Duodenal mucosa (tissue), 2 donors: ENCODE results near the gene FOXO6.

Experiments used
- H3K27ac ChIP-seq: one replicate; pipeline ENCODE4 v1.7.0; 2013; ENCODE audit warnings: low read depth, low read length
- H3K27me3 ChIP-seq, 2 donors: one replicate each; pipeline ENCODE4 v1.7.0; 2013; ENCODE audit warnings: low read length in 2 of 2, control low read depth in 1 of 2; ENCODE audit not compliant: insufficient read depth in 2 of 2, control insufficient read depth in 1 of 2
- H3K36me3 ChIP-seq, 2 donors: one replicate each; pipeline ENCODE4 v1.7.0; 2013; ENCODE audit warnings: low read length in 2 of 2, control low read depth in 1 of 2; ENCODE audit not compliant: insufficient read depth in 2 of 2, control insufficient read depth in 1 of 2
- H3K4me1 ChIP-seq, 2 donors: one replicate each; pipeline ENCODE4 v1.7.0; 2013; ENCODE audit warnings: low read length in 2 of 2, control low read depth in 1 of 2; ENCODE audit not compliant: insufficient read depth in 2 of 2, control insufficient read depth in 1 of 2
- H3K4me3 ChIP-seq, 2 donors: one replicate each; pipeline ENCODE4 v1.7.0; 2013; ENCODE audit warnings: low read length in 2 of 2, low read depth in 1 of 2
- H3K9ac ChIP-seq, 2 donors: one replicate each; pipeline ENCODE4 v1.7.0; 2013; ENCODE audit warnings: low read length in 2 of 2, low read depth in 1 of 2
- H3K9me3 ChIP-seq, 2 donors: one replicate each; pipeline ENCODE4 v1.7.0; 2013; ENCODE audit warnings: low read length in 2 of 2, control low read depth in 1 of 2; ENCODE audit not compliant: control insufficient read depth in 1 of 2

FOXO6 gene

DNA sequence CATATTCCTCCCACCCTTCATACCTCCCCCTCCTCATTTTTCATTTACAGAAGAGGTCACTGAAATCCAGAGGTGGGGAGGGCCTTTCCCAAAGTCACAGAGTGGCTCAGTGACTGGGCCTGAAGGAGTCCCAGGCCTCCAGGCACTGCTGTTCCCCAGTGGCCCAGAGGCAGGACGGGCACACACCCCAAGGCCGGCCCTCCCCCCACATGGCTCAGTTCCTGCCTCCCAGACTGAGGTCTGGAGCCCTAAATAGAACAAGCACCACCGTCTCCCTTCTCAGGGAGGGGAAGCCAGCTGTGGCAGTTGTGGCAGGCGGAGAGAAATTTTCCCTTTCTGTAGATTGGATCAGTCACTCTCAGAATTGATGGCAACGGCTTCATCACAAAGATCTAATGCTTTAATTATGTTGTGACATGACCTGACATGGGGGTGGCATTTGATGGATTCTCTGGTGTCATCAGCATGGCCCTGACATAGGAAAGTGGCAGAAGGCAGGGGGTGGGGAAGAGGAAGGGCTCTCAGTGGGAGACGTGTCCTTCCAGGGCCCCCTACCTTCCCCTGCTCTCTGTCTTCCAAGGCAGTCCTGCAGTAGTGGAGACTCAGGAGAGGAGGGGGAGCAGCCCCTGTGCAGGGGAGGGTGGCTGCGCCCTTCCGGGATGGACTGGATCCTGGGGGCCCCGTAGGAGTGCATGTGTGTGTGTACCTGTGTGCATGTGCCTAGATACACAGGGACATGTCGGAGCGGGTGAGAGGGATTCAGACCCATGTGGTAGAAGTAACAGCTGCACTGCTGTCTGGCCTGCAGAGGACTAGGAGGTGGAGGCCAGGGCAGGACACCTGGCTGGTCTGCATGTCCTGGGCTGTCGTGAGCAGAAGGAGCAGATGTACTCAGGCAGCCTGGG lies 41.2 kb upstream of the FOXO6 start:
- Histone ChIP-seq H3K4me3 (no peak overlapping the region), H3K9me3 (no peaks in the 10 kb centered on the region), H3K36me3 (no peaks in the 10 kb centered on the region), H3K4me1 (peaks cover 0 to 2% of the 10 kb centered on the region in 2 donors), H3K9ac (no peak overlapping the region), H3K27me3 (no peaks in the 10 kb centered on the region), H3K27ac (no peak overlapping the region)

DNA sequence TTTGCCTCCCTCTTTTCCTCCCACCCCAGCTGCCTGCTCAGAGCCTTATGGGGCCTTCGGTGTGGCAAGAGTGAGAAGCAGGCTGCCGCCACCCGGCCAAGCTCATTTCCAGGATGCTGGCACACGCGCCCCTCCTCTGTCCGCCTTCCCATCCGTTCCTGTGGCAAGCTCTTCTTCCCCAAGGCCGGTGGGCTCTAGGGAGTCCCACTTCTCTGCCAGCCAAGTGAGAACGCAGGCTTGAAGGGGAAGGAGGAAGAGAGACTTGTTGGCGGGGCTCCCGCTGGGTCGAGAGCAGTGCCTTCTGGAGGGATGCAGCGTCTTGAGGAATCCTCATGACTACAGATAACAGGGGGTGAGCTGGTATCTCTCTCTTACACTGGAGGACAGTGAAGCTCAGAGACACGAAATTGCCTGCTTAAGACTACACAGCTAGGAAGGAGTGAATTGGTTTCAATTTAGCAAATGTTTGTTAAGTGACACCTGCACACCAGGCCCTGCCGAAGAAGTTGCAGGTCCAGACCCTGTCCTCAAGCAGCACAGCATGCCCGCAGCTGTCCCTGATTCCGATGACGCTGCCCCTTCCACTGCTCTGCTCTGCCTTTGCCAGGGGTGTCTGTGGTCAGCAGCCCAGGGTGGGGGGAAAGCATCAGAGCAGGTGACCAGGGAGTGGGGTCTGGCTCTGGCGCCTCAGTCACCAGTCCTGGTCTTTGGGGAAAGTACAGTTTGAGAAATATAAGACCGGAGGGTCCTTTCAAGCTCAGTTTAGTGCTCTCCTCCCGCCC lies 40.1 kb upstream of the FOXO6 start:
- no peaks in the 10 kb centered on the region for H3K4me1 ChIP-seq
- H3K27me3 ChIP-seq = no peaks in the 10 kb centered on the region
- H3K27ac ChIP-seq = no peak overlapping the region
- no peak overlapping the region for H3K4me3 ChIP-seq
- H3K36me3 ChIP-seq = no peaks in the 10 kb centered on the region
- H3K9ac ChIP-seq = no peak overlapping the region
- H3K9me3 ChIP-seq = no peaks in the 10 kb centered on the region

DNA sequence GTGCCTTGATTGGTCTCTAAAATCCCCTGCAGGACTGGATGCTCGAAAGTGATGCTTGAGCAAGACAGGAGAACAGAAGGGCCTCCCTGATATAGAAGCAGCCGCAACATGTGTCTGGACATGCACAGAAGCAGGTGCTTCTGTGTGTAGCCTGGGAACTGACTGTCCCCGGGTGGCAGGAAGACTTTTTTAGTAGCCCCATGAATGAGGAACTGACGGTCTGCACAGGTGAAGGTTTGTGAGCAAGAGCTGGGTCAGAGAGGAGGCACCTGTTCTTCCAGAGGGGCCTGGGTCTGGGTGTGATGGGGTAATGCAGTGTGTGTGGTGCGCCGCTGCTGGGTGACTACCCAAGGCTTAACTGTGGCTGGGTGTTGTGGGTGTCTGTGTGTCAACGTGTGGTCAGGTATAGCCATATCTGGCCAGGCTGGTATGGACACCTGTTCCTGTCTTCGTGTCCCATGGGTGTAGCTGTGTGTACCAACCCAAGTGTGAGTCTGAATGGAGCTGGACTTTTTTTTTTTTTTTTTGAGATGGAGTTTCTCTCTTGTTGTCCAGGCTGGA lies 39.1 kb upstream of the FOXO6 start:
- Histone ChIP-seq H3K36me3 (no peaks in the 10 kb centered on the region), H3K4me1 (no peaks in the 10 kb centered on the region), H3K9ac (no peak overlapping the region), H3K27me3 (no peaks in the 10 kb centered on the region), H3K27ac (no peak overlapping the region), H3K9me3 (no peaks in the 10 kb centered on the region), H3K4me3 (no peak overlapping the region)

DNA sequence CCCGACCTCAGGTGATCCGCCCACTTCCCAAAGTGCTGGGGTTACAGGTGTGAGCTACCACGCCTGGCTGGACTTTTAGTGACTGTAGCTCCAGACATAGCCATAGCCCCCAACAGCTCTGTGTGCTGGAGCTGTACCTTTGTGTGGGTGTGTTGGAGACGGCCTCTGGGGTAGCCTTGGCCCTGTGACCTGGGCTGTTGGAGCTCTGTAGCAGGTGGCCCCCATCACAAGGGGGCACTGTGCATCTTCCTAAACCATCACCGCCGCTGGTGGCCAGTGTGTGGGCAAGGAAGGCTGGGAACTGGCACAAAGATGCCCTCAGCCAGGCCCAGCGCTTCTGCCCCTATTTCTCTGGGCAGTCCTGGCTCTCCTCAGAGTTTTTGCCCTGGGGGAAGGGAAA lies 38.4 kb upstream of the FOXO6 start:
- Histone ChIP-seq H3K36me3 (no peaks in the 10 kb centered on the region), H3K9ac (no peak overlapping the region), H3K4me1 (no peaks in the 10 kb centered on the region), H3K4me3 (no peak overlapping the region), H3K9me3 (no peaks in the 10 kb centered on the region), H3K27me3 (no peaks in the 10 kb centered on the region), H3K27ac (no peak overlapping the region)

DNA sequence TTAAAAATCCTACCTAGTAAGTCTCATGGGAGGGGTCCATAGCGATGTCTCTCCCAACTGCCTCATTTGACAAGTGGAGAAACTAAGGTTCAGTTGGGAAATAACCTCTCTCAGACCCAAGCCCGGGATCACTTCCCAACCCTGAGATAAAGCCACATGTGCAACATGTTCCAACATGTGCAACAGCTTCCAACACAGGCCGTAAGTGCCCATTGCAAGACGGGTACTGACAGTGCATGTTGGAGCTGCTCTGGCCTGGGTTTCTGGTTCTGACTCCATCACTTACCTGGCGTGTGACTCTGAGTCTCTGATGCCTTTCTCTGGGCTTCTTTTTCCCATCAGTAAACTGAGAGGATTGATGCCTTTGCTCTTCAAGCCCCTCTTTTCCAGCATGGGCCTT lies 38.0 kb upstream of the FOXO6 start:
- no peak overlapping the region for H3K27ac ChIP-seq

DNA sequence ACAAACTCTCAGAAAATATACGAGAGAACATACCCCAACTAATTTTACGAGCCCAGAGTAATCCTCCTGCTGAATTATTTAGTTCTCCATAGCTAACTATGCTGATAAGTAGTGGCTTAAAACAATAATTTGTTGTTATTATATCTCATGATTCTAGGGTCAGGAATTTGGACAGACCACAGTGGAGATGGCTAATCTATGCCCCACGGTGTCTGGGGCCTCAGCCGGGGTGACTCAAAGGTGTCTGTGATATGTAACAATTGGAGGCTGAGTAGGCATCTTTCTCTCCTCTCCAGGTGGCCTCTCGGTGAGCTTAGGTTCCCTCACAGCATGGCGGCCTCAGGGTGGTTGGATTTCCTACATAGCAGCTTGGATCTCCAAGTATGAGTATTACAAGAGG lies 35.4 kb upstream of the FOXO6 start:
- no peaks in the 10 kb centered on the region for H3K36me3 ChIP-seq
- no peak overlapping the region for H3K4me3 ChIP-seq
- H3K27me3 ChIP-seq = peaks cover under 1 to 2% of the 10 kb centered on the region in 2 donors
- no peaks in the 10 kb centered on the region for H3K9me3 ChIP-seq
- H3K4me1 ChIP-seq = no peaks in the 10 kb centered on the region
- no peak overlapping the region for H3K27ac ChIP-seq
- H3K9ac ChIP-seq = no peak overlapping the region

More for the DNA sequence above, 38.0 kb upstream of the FOXO6 start:
- Histone ChIP-seq H3K4me1 (no peaks in the 10 kb centered on the region), H3K27me3 (no peaks in the 10 kb centered on the region), H3K9ac (no peak overlapping the region), H3K4me3 (no peak overlapping the region), H3K36me3 (no peaks in the 10 kb centered on the region), H3K9me3 (no peaks in the 10 kb centered on the region)

DNA sequence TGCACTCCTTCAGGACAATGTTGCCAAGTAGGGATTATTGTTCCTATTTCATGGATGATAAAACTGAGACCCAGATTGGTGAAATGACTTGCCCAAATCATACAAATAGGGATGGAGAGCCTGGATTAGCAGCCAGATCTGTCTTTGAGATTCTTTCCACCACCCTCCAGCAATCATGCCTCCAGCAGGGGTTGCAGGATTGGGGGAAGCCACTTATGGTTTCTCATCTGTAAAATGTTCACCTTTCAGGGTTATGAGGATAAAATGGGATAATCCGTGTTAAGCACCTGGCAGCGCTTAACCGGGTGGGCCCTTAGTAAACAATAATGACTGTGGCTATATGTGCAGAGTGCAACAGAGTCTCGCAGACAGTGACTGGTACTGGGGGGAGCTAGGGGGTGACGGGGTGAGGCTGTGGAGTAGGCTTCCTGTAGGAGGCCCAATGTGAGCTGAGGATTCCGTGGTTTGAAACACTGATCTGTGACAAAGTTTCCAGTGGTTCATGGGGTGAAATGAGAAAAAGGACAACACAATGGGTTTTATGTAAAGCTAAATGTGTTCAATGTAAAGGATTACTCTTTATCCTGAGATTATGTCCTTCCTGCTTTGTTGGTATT lies 33.7 kb upstream of the FOXO6 start:
- H3K9me3 ChIP-seq = no peaks in the 10 kb centered on the region
- H3K27me3 ChIP-seq = peaks cover 2 to 6% of the 10 kb centered on the region in 2 donors
- no peaks in the 10 kb centered on the region for H3K36me3 ChIP-seq
- no peak overlapping the region for H3K27ac ChIP-seq
- H3K4me3 ChIP-seq = no peak overlapping the region
- no peak overlapping the region for H3K9ac ChIP-seq
- no peaks in the 10 kb centered on the region for H3K4me1 ChIP-seq

DNA sequence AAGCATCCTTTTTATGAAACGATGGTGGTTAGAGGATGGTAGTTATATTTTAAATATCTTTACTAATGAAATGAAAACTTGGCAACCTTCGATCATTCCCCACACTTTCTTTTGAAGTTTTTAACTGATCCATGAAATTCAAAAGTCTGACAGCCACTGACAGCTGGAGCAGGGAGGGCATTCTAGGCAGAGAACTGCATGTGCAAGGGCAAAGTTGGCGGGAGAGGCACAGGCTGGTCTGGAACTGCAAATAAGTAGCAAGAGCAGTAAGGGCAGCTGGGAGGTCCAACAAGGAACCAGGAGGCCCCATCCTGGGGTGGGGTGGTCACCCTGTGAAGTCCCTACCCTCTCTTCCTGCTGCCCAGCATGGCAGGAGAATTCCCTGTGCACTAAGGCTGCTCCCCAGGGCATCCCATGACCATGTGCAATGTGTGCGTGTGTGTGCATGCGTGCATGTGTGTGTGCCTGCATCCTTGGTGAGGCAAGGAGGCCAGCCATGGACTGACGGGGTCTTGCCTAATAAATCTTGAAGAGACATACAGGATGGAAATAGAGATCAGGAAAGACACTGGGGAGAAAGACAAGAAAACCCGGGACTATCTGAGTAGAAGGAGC lies 33.1 kb upstream of the FOXO6 start:
- no peak overlapping the region for H3K4me3 ChIP-seq
- H3K27me3 ChIP-seq = peaks cover 2 to 6% of the 10 kb centered on the region in 2 donors
- no peaks in the 10 kb centered on the region for H3K36me3 ChIP-seq
- no peaks in the 10 kb centered on the region for H3K4me1 ChIP-seq
- no peaks in the 10 kb centered on the region for H3K9me3 ChIP-seq
- no peak overlapping the region for H3K27ac ChIP-seq
- H3K9ac ChIP-seq = no peak overlapping the region

DNA sequence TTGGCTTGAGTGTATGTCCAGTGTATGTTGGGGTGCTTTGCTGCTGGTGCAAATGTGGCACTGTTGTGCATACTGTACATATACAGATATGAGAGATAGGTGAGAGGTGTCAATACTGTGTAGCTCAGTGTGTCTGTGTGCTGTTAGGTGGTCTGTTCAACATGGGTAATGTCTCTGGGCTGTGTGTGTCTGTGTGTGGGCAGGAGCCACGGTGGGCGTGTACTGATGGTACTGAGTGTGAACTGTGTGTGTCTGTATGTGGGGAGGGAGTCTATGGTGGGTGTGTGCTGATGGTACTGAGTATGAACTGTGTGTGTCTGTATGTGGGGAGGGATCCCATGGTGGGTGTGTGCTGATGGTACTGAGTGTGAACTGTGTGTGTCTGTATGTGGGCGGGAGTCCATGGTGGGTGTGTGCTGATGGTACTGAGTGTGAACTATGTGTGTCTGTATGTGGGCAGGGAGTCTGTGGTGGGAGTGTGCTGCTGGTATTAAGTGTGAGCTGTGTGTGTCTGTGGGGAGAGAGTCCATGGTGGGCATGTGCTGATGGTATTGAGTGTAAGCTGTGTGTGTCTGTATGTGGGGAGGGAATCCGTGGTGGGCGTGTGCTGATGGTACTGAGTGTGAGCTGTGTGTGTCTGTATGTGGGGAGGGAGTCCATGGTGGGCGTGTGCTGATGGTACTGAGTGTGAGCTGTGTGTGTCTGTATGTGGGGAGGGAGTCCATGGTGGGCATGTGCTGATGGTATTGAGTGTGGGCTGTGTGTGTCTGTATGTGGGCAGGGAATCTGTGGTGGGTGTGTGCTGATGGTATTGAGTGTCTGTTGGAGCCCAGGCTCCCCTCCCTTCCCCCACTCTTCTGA lies 32.2 kb upstream of the FOXO6 start:
- Histone ChIP-seq H3K27ac (no peak overlapping the region), H3K9me3 (no peaks in the 10 kb centered on the region), H3K9ac (no peak overlapping the region), H3K27me3 (peaks cover 2 to 6% of the 10 kb centered on the region in 2 donors), H3K4me3 (no peak overlapping the region), H3K4me1 (no peaks in the 10 kb centered on the region), H3K36me3 (no peaks in the 10 kb centered on the region)
